ENCODE results near the gene PTPRA.

Gene PTPRA

GRCh38 chr20:2867081-2867864, 6.0 kb upstream of the PTPRA start:
- ATAC-seq (ENCODE audit: low read depth) (no peak), DNase-seq (ENCODE audit: low spot score in 2 of 2) (no peak)
- Mint-ChIP-seq H3K4me3 (no peak overlapping the region), H3K36me3 (peaks cover 8% of the 10 kb centered on the region), H3K9me3 (no peaks in the 10 kb centered on the region), H3K4me1 (peaks cover 11% of the 10 kb centered on the region), H3K27ac (no peak overlapping the region), H3K27me3 (peaks cover 4% of the 10 kb centered on the region)

GRCh38 chr20:2869381-2869780, 3.9 kb upstream of the PTPRA start:
- no peak for DNase-seq (ENCODE audit: low spot score in 2 of 2)
- H3K4me3 Mint-ChIP-seq = no peak overlapping the region
- peaks cover 15% of the 10 kb centered on the region for H3K4me1 Mint-ChIP-seq
- no peak overlapping the region for H3K27ac Mint-ChIP-seq
- peaks cover 5% of the 10 kb centered on the region for H3K36me3 Mint-ChIP-seq
- ATAC-seq (ENCODE audit: low read depth) = no peak
- H3K27me3 Mint-ChIP-seq = peaks cover 4% of the 10 kb centered on the region
- H3K9me3 Mint-ChIP-seq = no peaks in the 10 kb centered on the region

DNA sequence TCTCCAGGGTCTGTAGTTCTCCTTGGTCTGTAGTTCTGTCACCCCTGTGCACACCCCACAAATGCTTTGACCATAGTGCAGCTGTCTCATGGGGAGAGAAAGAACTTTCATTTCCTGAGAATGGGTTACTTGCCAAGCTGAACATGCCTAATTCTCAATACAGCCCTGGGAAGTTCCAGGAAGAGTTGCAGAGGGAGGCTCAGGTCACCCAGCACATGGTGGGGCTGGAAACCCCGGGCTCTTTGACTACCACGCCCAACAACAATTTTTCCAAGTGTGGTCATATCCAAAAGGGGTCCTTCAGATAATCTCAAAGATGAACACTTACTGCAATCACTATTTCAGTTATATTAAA, 2.2 kb upstream of the PTPRA start:
- DNase-seq (ENCODE audit: low spot score in 2 of 2) (no peak), ATAC-seq (ENCODE audit: low read depth) (no peak)
- H3K4me3 Mint-ChIP-seq = no peak overlapping the region
- peaks cover 4% of the 10 kb centered on the region for H3K27me3 Mint-ChIP-seq
- H3K9me3 Mint-ChIP-seq = no peaks in the 10 kb centered on the region
- peaks cover 2% of the 10 kb centered on the region for H3K36me3 Mint-ChIP-seq
- H3K4me1 Mint-ChIP-seq = peaks cover 31% of the 10 kb centered on the region
- no peak overlapping the region for H3K27ac Mint-ChIP-seq

DNA sequence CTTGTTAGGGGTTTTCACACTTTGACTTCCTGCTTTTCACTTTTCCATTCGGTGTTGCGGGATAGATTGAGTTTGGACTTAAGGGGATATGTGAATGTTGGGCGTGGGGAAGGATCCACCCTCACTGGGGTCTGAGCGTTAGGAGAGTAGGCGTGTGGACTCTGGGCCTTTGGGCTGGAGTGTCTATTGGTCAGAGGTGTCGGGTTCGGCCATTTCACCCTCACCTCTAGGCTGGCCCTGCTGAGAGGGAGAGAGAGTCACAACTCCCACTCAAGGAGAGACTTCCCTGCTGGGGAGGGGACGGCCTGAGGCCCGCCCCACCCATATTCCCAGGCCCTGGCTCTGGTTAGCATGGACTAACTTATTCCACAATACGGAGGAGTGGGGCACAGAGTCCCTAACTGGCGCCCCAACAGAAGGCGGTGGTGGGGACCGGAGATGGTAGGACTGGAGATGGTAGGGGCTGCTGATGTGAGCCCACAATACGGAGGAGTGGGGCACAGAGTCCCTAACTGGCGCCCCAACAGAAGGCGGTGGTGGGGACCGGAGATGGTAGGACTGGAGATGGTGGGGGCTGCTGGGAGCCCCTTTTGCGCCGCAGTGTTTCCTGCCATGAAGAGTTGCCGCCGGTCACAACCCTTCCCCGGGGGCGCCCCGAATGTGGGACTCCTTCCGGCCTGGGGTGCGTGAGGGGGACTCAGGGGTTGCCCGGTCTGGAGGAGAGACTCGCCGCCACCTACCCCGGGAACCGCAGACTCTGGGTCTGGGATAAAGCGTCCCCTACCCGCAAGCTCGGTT, 1.4 kb upstream of the PTPRA start:
- H3K9me3 Mint-ChIP-seq = no peaks in the 10 kb centered on the region
- no peak for ATAC-seq (ENCODE audit: low read depth)
- peaks cover 4% of the 10 kb centered on the region for H3K27me3 Mint-ChIP-seq
- peak in 1 of 2 donors; percentile 22 for DNase-seq (ENCODE audit: low spot score in 2 of 2)
- peak overlapping the region; percentile 95 for H3K4me3 Mint-ChIP-seq
- H3K27ac Mint-ChIP-seq = peak overlapping the region; percentile 25
- H3K36me3 Mint-ChIP-seq = peaks cover 2% of the 10 kb centered on the region
- H3K4me1 Mint-ChIP-seq = peaks cover 39% of the 10 kb centered on the region

GRCh38 chr20:2872459-2873009, 747 bp upstream of the PTPRA start:
- Mint-ChIP-seq H3K9me3 (no peaks in the 10 kb centered on the region), H3K36me3 (no peaks in the 10 kb centered on the region), H3K4me1 (peaks cover 37% of the 10 kb centered on the region), H3K27me3 (peaks cover 4% of the 10 kb centered on the region), H3K4me3 (peak overlapping the region; percentile 95), H3K27ac (peak overlapping the region; percentile 89)
- ATAC-seq (ENCODE audit: low read depth) (peak; percentile 41), DNase-seq (ENCODE audit: low spot score in 2 of 2) (peak; percentile 46 to 63)

- Mint-ChIP-seq H3K27ac (peak overlapping the region; percentile 89), H3K4me3 (peak overlapping the region; percentile 85), H3K36me3 (no peaks in the 10 kb centered on the region), H3K27me3 (peaks cover 4% of the 10 kb centered on the region), H3K9me3 (no peaks in the 10 kb centered on the region), H3K4me1 (peaks cover 40% of the 10 kb centered on the region)
- no peak for ATAC-seq (ENCODE audit: low read depth)
- DNase-seq (ENCODE audit: low spot score in 2 of 2) = no peak
These were observed 413 bp downstream of the PTPRA start for GRCh38 chr20:2873747-2874041.

- ATAC-seq (ENCODE audit: low read depth) (no peak), DNase-seq (ENCODE audit: low spot score in 2 of 2) (no peak)
- Mint-ChIP-seq H3K27me3 (peaks cover 4% of the 10 kb centered on the region), H3K4me3 (peak overlapping the region; percentile 85), H3K27ac (no peak overlapping the region), H3K9me3 (no peaks in the 10 kb centered on the region), H3K36me3 (peaks cover 1% of the 10 kb centered on the region), H3K4me1 (peaks cover 43% of the 10 kb centered on the region)
These were observed 1.2 kb downstream of the PTPRA start for GRCh38 chr20:2874456-2874855.

DNA sequence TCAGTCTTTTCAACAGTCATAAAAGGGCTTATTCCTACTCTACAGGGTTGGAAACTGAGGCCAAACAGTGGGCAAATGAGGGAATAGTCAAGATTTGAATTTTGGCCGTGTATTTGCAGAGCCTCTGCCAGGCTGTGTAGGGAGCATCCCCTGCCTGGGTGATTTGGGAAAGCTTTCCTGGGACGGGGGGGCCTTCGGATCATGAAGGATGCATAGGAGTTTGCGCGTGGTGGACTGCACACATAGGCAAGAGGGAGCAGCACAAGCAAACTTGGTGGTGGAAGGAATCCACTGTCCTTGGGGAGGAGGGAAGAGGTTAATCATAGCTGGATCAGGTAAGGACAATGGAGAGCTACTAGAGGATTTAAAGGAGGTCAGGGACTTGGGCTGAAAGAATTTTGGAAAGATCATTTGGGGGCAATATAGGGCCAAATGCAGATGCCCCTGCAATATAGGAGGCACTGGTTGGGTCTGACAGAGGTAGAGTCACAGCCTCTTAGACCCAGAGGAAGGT, 2.5 kb downstream of the PTPRA start:
- Mint-ChIP-seq H3K4me1 (peaks cover 47% of the 10 kb centered on the region), H3K36me3 (peaks cover 3% of the 10 kb centered on the region), H3K27ac (peak overlapping the region; percentile 17), H3K27me3 (peaks cover 4% of the 10 kb centered on the region), H3K9me3 (no peaks in the 10 kb centered on the region), H3K4me3 (no peak overlapping the region)
- DNase-seq (ENCODE audit: low spot score in 2 of 2) (no peak), ATAC-seq (ENCODE audit: low read depth) (no peak)

DNA sequence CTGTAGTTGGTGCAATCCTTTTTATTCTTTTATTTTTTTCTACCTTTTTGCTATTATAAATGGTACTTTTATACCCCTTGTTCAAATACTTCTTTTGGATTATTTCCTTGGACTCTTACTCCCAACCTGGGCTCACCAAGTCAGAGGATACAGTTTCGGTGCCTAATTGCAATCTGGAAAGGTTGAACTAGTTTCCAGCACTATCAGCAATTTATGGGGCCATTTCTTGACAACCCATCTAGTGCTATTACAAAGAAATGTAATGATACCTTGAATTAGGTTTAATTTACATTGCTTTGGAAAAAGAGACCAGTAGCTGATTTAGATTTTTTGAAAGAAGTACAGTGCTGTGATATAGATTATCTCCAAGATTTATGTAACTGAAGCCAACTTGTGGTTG, 5.2 kb downstream of the PTPRA start:
- Mint-ChIP-seq H3K27ac (peak overlapping the region; percentile 48), H3K36me3 (peaks cover 3% of the 10 kb centered on the region), H3K4me1 (peaks cover 36% of the 10 kb centered on the region), H3K4me3 (no peak overlapping the region), H3K27me3 (no peaks in the 10 kb centered on the region), H3K9me3 (no peaks in the 10 kb centered on the region)
- no peak for ATAC-seq (ENCODE audit: low read depth)
- DNase-seq (ENCODE audit: low spot score in 2 of 2) = no peak

DNA sequence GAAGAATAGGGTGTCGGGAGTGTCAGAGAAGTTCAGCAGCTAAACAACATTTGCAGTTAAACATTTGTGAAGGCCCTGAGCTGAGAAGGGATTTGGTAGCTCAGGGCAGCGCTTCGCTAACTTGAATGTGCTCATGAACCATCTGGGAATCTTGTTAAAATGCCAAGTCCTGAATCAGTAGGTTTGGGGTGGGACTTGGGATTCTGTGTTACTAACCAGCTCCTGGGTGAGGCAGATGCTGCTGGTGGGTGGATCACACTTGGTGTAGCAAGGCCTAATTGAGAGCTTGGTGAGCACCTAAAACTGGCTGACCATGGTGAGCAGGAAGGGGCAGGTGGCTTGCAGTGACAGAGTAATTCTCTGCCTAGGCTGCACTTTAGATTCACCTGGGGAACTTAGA, 5.9 kb downstream of the PTPRA start:
- H3K27ac Mint-ChIP-seq = peak overlapping the region; percentile 48
- H3K4me1 Mint-ChIP-seq = peaks cover 40% of the 10 kb centered on the region
- H3K9me3 Mint-ChIP-seq = no peaks in the 10 kb centered on the region
- DNase-seq (ENCODE audit: low spot score in 2 of 2) (no peak), ATAC-seq (ENCODE audit: low read depth) (no peak)
- no peak overlapping the region for H3K4me3 Mint-ChIP-seq
- H3K36me3 Mint-ChIP-seq = peaks cover 5% of the 10 kb centered on the region
- H3K27me3 Mint-ChIP-seq = no peaks in the 10 kb centered on the region

GRCh38 chr20:2880650-2881049, 7.4 kb downstream of the PTPRA start:
- H3K27me3 Mint-ChIP-seq = no peaks in the 10 kb centered on the region
- peaks cover 7% of the 10 kb centered on the region for H3K36me3 Mint-ChIP-seq
- H3K4me1 Mint-ChIP-seq = peaks cover 36% of the 10 kb centered on the region
- H3K27ac Mint-ChIP-seq = no peak overlapping the region
- ATAC-seq (ENCODE audit: low read depth) (no peak), DNase-seq (ENCODE audit: low spot score in 2 of 2) (no peak)
- H3K9me3 Mint-ChIP-seq = no peaks in the 10 kb centered on the region
- no peak overlapping the region for H3K4me3 Mint-ChIP-seq

DNA sequence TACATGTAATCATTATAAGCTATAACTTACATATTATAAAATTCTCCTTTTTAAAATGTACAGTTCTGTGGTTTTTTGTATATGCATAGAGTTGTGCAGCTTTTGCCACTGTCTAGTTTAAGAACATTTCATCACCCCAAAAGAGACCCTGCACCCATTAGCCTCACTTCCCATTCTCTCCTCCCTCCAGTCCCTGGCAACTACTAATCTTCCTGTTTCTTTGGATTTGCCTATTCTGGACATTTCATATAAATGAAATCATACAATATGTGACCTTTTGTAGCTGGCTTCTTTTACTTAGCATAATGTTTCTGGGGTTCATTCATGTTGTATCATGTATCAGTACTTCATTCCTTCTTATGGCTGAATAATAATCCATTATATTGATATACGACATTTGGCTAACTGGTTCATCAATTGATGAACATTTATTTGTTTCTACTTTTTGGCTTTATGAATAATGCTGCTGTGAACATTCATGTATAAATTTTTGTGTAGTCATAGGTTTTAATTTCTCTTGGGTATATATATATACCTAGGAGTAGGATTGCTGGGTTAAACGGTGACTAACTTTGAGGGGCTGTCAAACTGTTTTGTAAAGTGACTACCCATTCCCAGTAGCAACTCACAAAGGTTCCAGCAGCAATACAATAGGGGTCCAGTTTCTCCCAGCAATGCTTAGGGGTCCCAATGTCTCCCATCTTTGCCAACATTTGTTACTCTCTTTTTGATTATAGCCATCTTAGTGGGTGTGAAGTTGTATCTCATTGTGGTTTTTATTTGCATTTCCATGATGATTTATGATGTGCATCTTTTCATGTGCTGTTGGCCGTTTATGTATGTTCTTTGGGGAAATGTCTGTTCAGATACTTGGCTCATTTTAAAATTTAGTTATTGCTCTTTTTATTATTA, 10.7 kb downstream of the PTPRA start:
- ATAC-seq (ENCODE audit: low read depth) (no peak), DNase-seq (ENCODE audit: low spot score in 2 of 2) (no peak)
- no peaks in the 10 kb centered on the region for H3K27me3 Mint-ChIP-seq
- H3K4me1 Mint-ChIP-seq = peaks cover 31% of the 10 kb centered on the region
- no peak overlapping the region for H3K27ac Mint-ChIP-seq
- H3K9me3 Mint-ChIP-seq = no peaks in the 10 kb centered on the region
- no peak overlapping the region for H3K4me3 Mint-ChIP-seq
- H3K36me3 Mint-ChIP-seq = peaks cover 6% of the 10 kb centered on the region

DNA sequence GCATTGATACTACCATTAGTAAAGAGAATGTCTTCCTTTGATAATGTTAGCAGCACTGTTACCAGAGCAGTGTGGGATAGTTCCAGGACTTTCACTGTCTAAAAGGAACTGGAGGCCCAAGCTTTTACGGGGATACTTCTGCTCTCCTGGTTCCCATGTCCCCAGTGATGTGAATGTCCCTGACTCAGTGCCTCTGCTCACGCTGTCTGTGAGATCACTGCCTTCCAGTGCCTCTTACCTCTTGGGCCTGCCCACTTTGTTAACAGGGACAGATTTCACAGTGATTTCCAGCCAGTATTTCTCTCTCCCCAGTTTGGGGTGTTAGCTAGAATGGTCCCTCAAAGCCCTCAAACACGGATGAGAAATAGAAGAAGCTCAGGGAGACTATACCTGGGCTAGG, 14.4 kb downstream of the PTPRA start:
- DNase-seq (ENCODE audit: low spot score in 2 of 2) (no peak), ATAC-seq (ENCODE audit: low read depth) (no peak)
- H3K36me3 Mint-ChIP-seq = peaks cover 9% of the 10 kb centered on the region
- H3K27me3 Mint-ChIP-seq = no peaks in the 10 kb centered on the region
- H3K27ac Mint-ChIP-seq = no peak overlapping the region
- peaks cover 43% of the 10 kb centered on the region for H3K4me1 Mint-ChIP-seq
- no peak overlapping the region for H3K4me3 Mint-ChIP-seq
- H3K9me3 Mint-ChIP-seq = no peaks in the 10 kb centered on the region

Data from memory B cell (primary cell).